GM13976 (cell line): ENCODE results near the gene SUV39H1.

ENCODE experiments used
- DNase-seq: peaks from one replicate; pipeline ENCODE4 v3.0.0; 2012; ENCODE audit warnings: low spot score
- CTCF ChIP-seq: IDR thresholded peaks from 2 replicates; pipeline ENCODE4 v1.5.1; 2012; ENCODE audit warnings: borderline replicate concordance, mild to moderate bottlenecking; ENCODE audit not compliant: insufficient read depth; ENCODE audit errors: extremely low read depth, missing control alignments, control extremely low read depth
- in situ Hi-C: fragments of 300-500 bp; cut with MboI; formaldehyde crosslinking; loops from one replicate; pipeline ENCODE4 v1.12.0; 2022; ENCODE audit warnings: low sequenced_read_pairs, mixed read lengths, inconsistent platforms; ENCODE audit not compliant: unreplicated experiment

The SUV39H1 gene

GRCh38 chrX:48741834-48742233 is 45.3 kb downstream of the SUV39H1 start:
- DNase-seq: no peak
- no peak for TF ChIP-seq CTCF
- in situ Hi-C loops: no loop called here

GRCh38 chrX:48745222-48745621 is 48.7 kb downstream of the SUV39H1 start:
- no peak for DNase-seq
- in situ Hi-C loops: no loop called here
- TF ChIP-seq CTCF: no peak

- DNase-seq: no peak
- in situ Hi-C loops: no loop called here
- no peak for TF ChIP-seq CTCF
Measured at GRCh38 chrX:48747415-48748016, 51.0 kb downstream of the SUV39H1 start.

- no peak for TF ChIP-seq CTCF
- in situ Hi-C loops: no loop called here
- no peak for DNase-seq
Measured at GRCh38 chrX:48749182-48749581, 52.6 kb downstream of the SUV39H1 start.

GRCh38 chrX:48751343-48751742 is 54.8 kb downstream of the SUV39H1 start:
- no peak for DNase-seq
- no peak for TF ChIP-seq CTCF
- in situ Hi-C loops: no loop called here

GRCh38 chrX:48752498-48752897 is 56.0 kb downstream of the SUV39H1 start:
- no peak for TF ChIP-seq CTCF
- DNase-seq: no peak
- in situ Hi-C loops: no loop called here
